SK-N-SH (cell line): Measurements from ENCODE around the gene OR2AG2. TPM values are rescaled to one million over a fixed set of nuclear protein-coding genes. Genes with fewer than 3 reads are reported as not detected.

Source experiments
- CTCF ChIA-PET: fragments of 300-600, 350-600 bp; formaldehyde crosslinking; extraction: SDS; loops from one replicate; lab custom pipeline; 2021; lab: Yijun Ruan, JAX
- POLR2A ChIA-PET: fragments of 350-600 bp; sonication (Branson Sonifier 250); formaldehyde crosslinking; extraction: SDS; loops from one replicate; lab custom pipeline; 2020; ENCODE audit warnings: antibody characterized with exemption, inconsistent platforms; lab: Yijun Ruan, JAX
- DNase-seq: peaks from one replicate; pipeline ENCODE4 v3.0.0; 2012
- H2AFZ ChIP-seq: fragments of 200-600 bp; sonication (generic); 2 replicates; pipeline ENCODE4 v1.8.1; 2016; ENCODE audit warnings: antibody characterized with exemption, mild to moderate bottlenecking, low read depth
- H3F3A ChIP-seq: fragments of 200-600 bp; sonication (generic); replicated peaks from 2 replicates; pipeline ENCODE3; 2016; ENCODE audit warnings: antibody characterized with exemption, mild to moderate bottlenecking; ENCODE audit not compliant: insufficient read depth
- H3K27ac ChIP-seq, 2 experiments: fragments of 200-500 bp in 1 of 2; fragments of 200-600 bp in 1 of 2; sonication (Bioruptor generic) in 1 of 2; sonication (generic), shearing (Covaris generic) in 1 of 2; 2 replicates each; pipeline versions ENCODE4 v1.5.1 to v1.6.1; 2014 to 2016; ENCODE audit warnings: low read depth in 2 of 2, inconsistent platforms in 1 of 2, low read length in 1 of 2, mild to moderate bottlenecking in 1 of 2, mixed read lengths in 1 of 2
- H3K27me3 ChIP-seq: fragments of 200-600 bp; sonication (generic), shearing (Covaris generic); 2 replicates; pipeline ENCODE4 v1.6.1; 2016; ENCODE audit warnings: mixed run types; ENCODE audit not compliant: insufficient read depth
- H3K36me3 ChIP-seq, 2 experiments: fragments of 200-500 bp in 1 of 2; fragments of 200-600 bp in 1 of 2; sonication (Bioruptor generic) in 1 of 2; sonication (generic) in 1 of 2; replicated peaks in 1 of 2; 2 replicates each; pipeline versions ENCODE3 to v1.5.1; 2014 to 2016; ENCODE audit warnings: low read length in 1 of 2, mild to moderate bottlenecking in 1 of 2; ENCODE audit not compliant: insufficient read depth in 2 of 2, control insufficient read depth in 1 of 2
- H3K4me1 ChIP-seq, 2 experiments: fragments of 200-500 bp in 1 of 2; fragments of 200-600 bp in 1 of 2; sonication (Bioruptor generic) in 1 of 2; sonication (generic), shearing (Covaris generic) in 1 of 2; 2 replicates each; pipeline versions ENCODE4 v1.5.1 to v1.6.1; 2014 to 2016; ENCODE audit warnings: low read depth in 1 of 2, low read length in 1 of 2, mixed run types in 1 of 2; ENCODE audit not compliant: insufficient read depth in 2 of 2, control insufficient read depth in 1 of 2
- H3K4me2 ChIP-seq: fragments of 200-600 bp; sonication (generic), shearing (Covaris generic); 2 replicates; pipeline ENCODE4 v1.6.1; 2017; ENCODE audit warnings: mixed run types
- H3K4me3 ChIP-seq, 2 experiments: fragments of 200-500 bp in 1 of 2; fragments of 200-600 bp in 1 of 2; sonication (Bioruptor generic) in 1 of 2; sonication (generic), shearing (Covaris generic) in 1 of 2; 2 replicates each; pipeline versions ENCODE4 v1.5.1 to v1.8.1; 2014 to 2016; ENCODE audit warnings: low read depth in 2 of 2, inconsistent platforms in 1 of 2, low read length in 1 of 2, mild to moderate bottlenecking in 1 of 2, mixed read lengths in 1 of 2, moderate library complexity in 1 of 2
- H3K79me2 ChIP-seq: fragments of 200-600 bp; sonication (generic); 2 replicates; pipeline ENCODE4 v1.8.1; 2017; ENCODE audit warnings: mild to moderate bottlenecking; ENCODE audit not compliant: insufficient read depth
- H3K9ac ChIP-seq: fragments of 200-600 bp; sonication (generic); 2 replicates; pipeline ENCODE4 v1.6.1; 2017; ENCODE audit warnings: mixed run types
- H3K9me2 ChIP-seq: fragments of 200-600 bp; sonication (generic); 2 replicates; pipeline ENCODE4 v1.6.1; 2017; ENCODE audit warnings: mixed run types
- H3K9me3 ChIP-seq: fragments of 200-600 bp; sonication (generic); 2 replicates; pipeline ENCODE4 v1.6.1; 2017; ENCODE audit warnings: mixed run types, mild to moderate bottlenecking, moderate library complexity
- H4K20me1 ChIP-seq: fragments of 200-600 bp; sonication (generic); 2 replicates; pipeline ENCODE4 v1.6.1; 2017; ENCODE audit warnings: mild to moderate bottlenecking, mixed run types; ENCODE audit not compliant: insufficient read depth
- FOSL2 ChIP-seq: IDR thresholded peaks from 2 replicates; pipeline ENCODE4 v1.4.0; 2012; ENCODE audit warnings: low read depth, mild to moderate bottlenecking, moderate library complexity, borderline replicate concordance
- GATA2 ChIP-seq: sonication (generic); formaldehyde crosslinking; IDR thresholded peaks from 2 replicates; pipeline ENCODE4 v1.5.0; 2020; ENCODE audit warnings: mild to moderate bottlenecking, missing genetic modification reagents
- MEF2A ChIP-seq: IDR thresholded peaks from 2 replicates; pipeline ENCODE4 v1.4.0; 2012; ENCODE audit warnings: low read depth, borderline replicate concordance
- NFIC ChIP-seq: IDR thresholded peaks from 2 replicates; pipeline ENCODE4 v1.4.0; 2012; ENCODE audit warnings: borderline replicate concordance
- NRF1 ChIP-seq: IDR thresholded peaks from 2 replicates; pipeline ENCODE4 v1.6.1; 2012; ENCODE audit warnings: low read depth, mild to moderate bottlenecking, low read length
- POLR2AphosphoS5 ChIP-seq: IDR thresholded peaks from 2 replicates; pipeline ENCODE4 v1.6.1; 2012; ENCODE audit warnings: low read depth, low read length
- REST ChIP-seq: IDR thresholded peaks from 2 replicates; pipeline ENCODE4 v1.6.1; 2012; ENCODE audit warnings: mild to moderate bottlenecking, low read depth, low read length, moderate library complexity
- RFX5 ChIP-seq: IDR thresholded peaks from 2 replicates; pipeline ENCODE4 v1.6.1; 2012; ENCODE audit warnings: mild to moderate bottlenecking, improper control_type of control experiment, low read length
- TAF1 ChIP-seq: IDR thresholded peaks from 2 replicates; pipeline ENCODE4 v1.6.1; 2012; ENCODE audit warnings: low read depth, mild to moderate bottlenecking, low read length, moderate library complexity, borderline replicate concordance
- TCF12 ChIP-seq: IDR thresholded peaks from 2 replicates; pipeline ENCODE4 v1.4.0; 2012
- TEAD4 ChIP-seq: IDR thresholded peaks from 2 replicates; pipeline ENCODE4 v1.4.0; 2012; ENCODE audit warnings: mild to moderate bottlenecking, borderline replicate concordance; ENCODE audit not compliant: insufficient read depth
- USF2 ChIP-seq: fragments of 150-350 bp; IDR thresholded peaks from 2 replicates; pipeline ENCODE4 v1.6.1; 2017; ENCODE audit warnings: antibody characterized with exemption, low read length, low read depth, borderline replicate concordance
- WGBS: methylation state at CpG from one replicate; pipeline ENCODE4 v1.1.6; 2017; ENCODE audit warnings: low lambda C conversion rate; 5-methylcytosine and 5-hydroxymethylcytosine counted together
- polyA plus RNA-seq, 3 experiments: library from polyadenylated mRNA; depleted of rRNA; stranded (reverse); fragments of >200 nt; gene quantifications; 2 replicates each; pipeline ENCODE4 v1.2.3, GENCODE V29; 2012

Gene OR2AG2
- polyA plus RNA-seq, 1 of the 3 experiments (the other 2 are of a cell fraction): not detected

GRCh38 chr11:6745018-6745417 lies 26.8 kb downstream of the OR2AG2 start:
- WGBS: 3% methylated on average over 4 of the region's 4 CpGs
- Histone ChIP-seq H3K27ac (no peak overlapping the region), H3F3A (no peaks in the 10 kb centered on the region), H3K36me3 (no peaks in the 10 kb centered on the region), H3K4me3 (no peak overlapping the region), H4K20me1 (no peaks in the 10 kb centered on the region), H3K27me3 (peaks cover 24% of the 10 kb centered on the region), H3K9me2 (no peaks in the 10 kb centered on the region), H3K9ac (no peak overlapping the region), H3K79me2 (no peaks in the 10 kb centered on the region), H3K4me1 (no peaks in the 10 kb centered on the region), H3K4me2 (no peak overlapping the region), H3K9me3 (no peaks in the 10 kb centered on the region), H2AFZ (no peak overlapping the region)
- TF ChIP-seq FOSL2: no peak
- no peak for TF ChIP-seq RFX5
- no peak for TF ChIP-seq MEF2A
- TF ChIP-seq NRF1: no peak
- TF ChIP-seq GATA2 (CRISPR knock-in tag): no peak
- TF ChIP-seq TCF12: no peak
- TF ChIP-seq TEAD4: no peak
- no peak for TF ChIP-seq NFIC
- no peak for TF ChIP-seq POLR2AphosphoS5
- TF ChIP-seq REST: no peak
- ChIA-PET POLR2A (no interaction called here), CTCF (interaction anchor here (6.3 kb wide), 1 partner anchor 11 kb away, joined by 63 read pairs; no protein-coding TSS in a partner anchor)
- no peak for DNase-seq

GRCh38 chr11:6742260-6742659 lies 29.5 kb downstream of the OR2AG2 start:
- no peak overlapping the region for H3K4me2 ChIP-seq
- H3K36me3 ChIP-seq: no peaks in the 10 kb centered on the region
- H3K27ac ChIP-seq: no peak overlapping the region
- peaks cover 16% of the 10 kb centered on the region for H3K27me3 ChIP-seq
- no peak for TF ChIP-seq TAF1
- no peak for TF ChIP-seq USF2
- no peak for TF ChIP-seq REST
- TF ChIP-seq RFX5: no peak
- 8% methylated on average over 7 of the region's 7 CpGs for WGBS
- ChIA-PET CTCF (interaction anchor here (1.4 to 1.8 kb wide), 3 partner anchors 13 to 491 kb away, joined by 3 to 12 read pairs (median 5); no protein-coding TSS in a partner anchor), POLR2A (no interaction called here)
- no peak overlapping the region for H3K4me3 ChIP-seq
- H3K9me3 ChIP-seq: no peaks in the 10 kb centered on the region
- H3K79me2 ChIP-seq: no peaks in the 10 kb centered on the region
- H3K4me1 ChIP-seq: no peaks in the 10 kb centered on the region
- H4K20me1 ChIP-seq: no peaks in the 10 kb centered on the region
- no peaks in the 10 kb centered on the region for H3F3A ChIP-seq
- DNase-seq: no peak
- no peak overlapping the region for H3K9ac ChIP-seq
- H3K9me2 ChIP-seq: no peaks in the 10 kb centered on the region
- H2AFZ ChIP-seq: no peak overlapping the region
